GM12878 (cell line): ENCODE measurements around the gene CREB5. TPM values are rescaled to one million over a fixed set of nuclear protein-coding genes. Genes with fewer than 3 reads are reported as not detected.

Source experiments
- ATAC-seq: fragments of 200-7000 bp; cut with Tn5 transposase; 3 replicates; pipeline ENCODE4 v1.9.1; 2020; ENCODE audit warnings: mild to moderate bottlenecking, moderate library complexity
- BruUV-seq: library from RNA; stranded (reverse); fragments of 400-500 nt; replicated peaks from 2 replicates; lab custom pipeline; 2021; lab: Mats Ljungman, UMichigan
- CTCF ChIA-PET: fragments of 300-600 bp; sonication (Branson Sonifier 250); formaldehyde crosslinking; extraction: SDS; loops from one replicate; lab custom pipeline; 2021; ENCODE audit warnings: inconsistent platforms; lab: Yijun Ruan, JAX
- POLR2A ChIA-PET: fragments of 350-600 bp; formaldehyde crosslinking; extraction: SDS; loops from one replicate; lab custom pipeline; 2021; ENCODE audit warnings: inconsistent platforms; lab: Charles Lee
- RAD21 ChIA-PET: fragments of 300-600 bp; sonication (Branson Sonifier 250); formaldehyde crosslinking; loops from one replicate; lab custom pipeline; 2023; ENCODE audit warnings: antibody characterized with exemption; ENCODE audit not compliant: unreplicated experiment; lab: Charles Lee
- SMC1A ChIA-PET: fragments of 300-600 bp; sonication (Branson Sonifier 250); formaldehyde crosslinking; loops from one replicate; lab custom pipeline; 2023; ENCODE audit not compliant: unreplicated experiment, uncharacterized antibody; lab: Charles Lee
- DNase-seq: peaks from one replicate; pipeline ENCODE4 v3.0.0-alpha.2; 2011; ENCODE audit warnings: low read depth, low spot score
- FAIRE-seq: peaks from 3 replicates; lab custom pipeline; 2011; peaks lifted over from hg19 to GRCh38; lab: Jason Lieb, UNC
- H2AFZ ChIP-seq: 2 replicates; pipeline ENCODE4 v1.6.0; 2011; ENCODE audit warnings: low read depth, low read length, control low read depth; ENCODE audit not compliant: control insufficient read depth
- H3K27ac ChIP-seq: 2 replicates; pipeline ENCODE4 v1.5.1; 2011; ENCODE audit warnings: control low read depth; ENCODE audit not compliant: control insufficient read depth, insufficient read depth
- H3K27me3 ChIP-seq, 2 experiments: replicated peaks in 1 of 2; 2 replicates each; pipeline versions ENCODE4 v1.6.0 to v1.6.1; 2011; ENCODE audit warnings: low read length in 1 of 2; ENCODE audit not compliant: control insufficient read depth in 2 of 2, insufficient read depth in 2 of 2
- H3K36me3 ChIP-seq, 2 experiments: 2 replicates each; pipeline ENCODE4 v1.5.1; 2011; ENCODE audit warnings: low read length in 1 of 2; ENCODE audit not compliant: control insufficient read depth in 2 of 2, insufficient read depth in 2 of 2
- H3K4me1 ChIP-seq: 2 replicates; pipeline ENCODE4 v1.6.1; 2011; ENCODE audit warnings: mild to moderate bottlenecking, low read length, moderate library complexity, mixed read lengths; ENCODE audit not compliant: control insufficient read depth, insufficient read depth
- H3K4me2 ChIP-seq: 2 replicates; pipeline ENCODE4 v1.6.0; 2011; ENCODE audit warnings: control low read depth; ENCODE audit not compliant: control insufficient read depth, insufficient read depth
- H3K4me3 ChIP-seq: fragments of 200-600 bp; sonication (generic); 2 replicates; pipeline ENCODE4 v1.5.1; 2016
- H3K79me2 ChIP-seq: 2 replicates; pipeline ENCODE4 v1.6.0; 2011; ENCODE audit warnings: low read length; ENCODE audit not compliant: control insufficient read depth, insufficient read depth
- H3K9ac ChIP-seq: 2 replicates; pipeline ENCODE4 v1.8.0; 2011; ENCODE audit warnings: low read length, control low read depth, mixed read lengths; ENCODE audit not compliant: control insufficient read depth, insufficient read depth
- H3K9me3 ChIP-seq: replicated peaks from 3 replicates; pipeline ENCODE4 v1.5.1; 2011; ENCODE audit warnings: mild to moderate bottlenecking, low read length; ENCODE audit not compliant: control insufficient read depth, insufficient read depth
- H4K20me1 ChIP-seq: 2 replicates; pipeline ENCODE4 v1.6.0; 2011; ENCODE audit not compliant: control insufficient read depth, insufficient read depth
- ATF3 ChIP-seq: IDR thresholded peaks from 2 replicates; pipeline ENCODE4 v1.6.1; 2011; ENCODE audit warnings: low read depth, mild to moderate bottlenecking, low read length, moderate library complexity, borderline replicate concordance; ENCODE audit errors: extremely low read depth
- CHD4 ChIP-seq: fragments of 200-600 bp; sonication (generic); IDR thresholded peaks from 2 replicates; pipeline ENCODE4 v1.6.1; 2016; ENCODE audit warnings: mild to moderate bottlenecking
- EGR1 ChIP-seq, 2 experiments: IDR thresholded peaks; 1 replicate in 1 of 2; 2 replicates in 1 of 2; pipeline ENCODE4 v1.6.1; 2011 to 2012; ENCODE audit warnings: low read depth in 2 of 2, low read length in 2 of 2, borderline replicate concordance in 1 of 2, mild to moderate bottlenecking in 1 of 2, moderate library complexity in 1 of 2
- EP300 ChIP-seq, 2 experiments: fragments of 150-350 bp in 1 of 2; IDR thresholded peaks; 2 replicates each; pipeline ENCODE4 v1.6.1; 2011 to 2012; ENCODE audit warnings: low read depth in 2 of 2, low read length in 2 of 2, borderline replicate concordance in 1 of 2, improper control_type of control experiment in 1 of 2, inconsistent platforms in 1 of 2; ENCODE audit not compliant: control insufficient read depth in 1 of 2
- HDAC6 ChIP-seq: fragments of 200-600 bp; sonication (generic); IDR thresholded peaks from one replicate; pipeline ENCODE4 v1.8.0; 2017; ENCODE audit warnings: antibody characterized with exemption; ENCODE audit not compliant: unreplicated experiment
- IKZF1 ChIP-seq: fragments of 450-650 bp; conservative IDR thresholded peaks from 2 replicates; pipeline ENCODE4 v1.6.1; 2017; ENCODE audit warnings: antibody characterized with exemption, mild to moderate bottlenecking
- MEF2A ChIP-seq: IDR thresholded peaks from 2 replicates; pipeline ENCODE4 v1.6.1; 2011; ENCODE audit warnings: low read depth, mild to moderate bottlenecking, low read length, moderate library complexity; ENCODE audit not compliant: insufficient read depth
- PML ChIP-seq: IDR thresholded peaks from 2 replicates; pipeline ENCODE4 v1.6.1; 2012; ENCODE audit warnings: low read length, inconsistent platforms
- RAD21 ChIP-seq: IDR thresholded peaks from 2 replicates; pipeline ENCODE4 v1.6.1; 2011; ENCODE audit warnings: mild to moderate bottlenecking, low read depth, low read length, moderate library complexity; ENCODE audit not compliant: insufficient read depth
- RAD51 ChIP-seq: fragments of 450-650 bp; IDR thresholded peaks from 2 replicates; pipeline ENCODE4 v1.6.1; 2016; ENCODE audit warnings: moderate library complexity, mild to moderate bottlenecking, inconsistent platforms
- RELB ChIP-seq: fragments of 450-650 bp; IDR thresholded peaks from 2 replicates; pipeline ENCODE4 v1.6.1; 2017; ENCODE audit warnings: low read depth, mild to moderate bottlenecking, moderate library complexity
- SKIL ChIP-seq: fragments of 450-650 bp; IDR thresholded peaks from 2 replicates; pipeline ENCODE4 v1.6.1; 2017; ENCODE audit warnings: mild to moderate bottlenecking, low read depth, inconsistent platforms; ENCODE audit not compliant: poor library complexity, severe bottlenecking
- SPI1 ChIP-seq: IDR thresholded peaks from 2 replicates; pipeline ENCODE4 v1.6.1; 2011; ENCODE audit warnings: low read depth, mild to moderate bottlenecking, low read length, moderate library complexity, borderline replicate concordance; ENCODE audit not compliant: insufficient read depth
- SUZ12 ChIP-seq: fragments of 200-600 bp; sonication (generic); IDR thresholded peaks from one replicate; pipeline ENCODE4 v1.6.1; 2018; ENCODE audit warnings: antibody characterized with exemption, mild to moderate bottlenecking; ENCODE audit not compliant: unreplicated experiment
- ZNF592 ChIP-seq: fragments of 450-650 bp; IDR thresholded peaks from 2 replicates; pipeline ENCODE4 v1.6.1; 2017; ENCODE audit warnings: mild to moderate bottlenecking, moderate library complexity
- WGBS: methylation state at CpG from one replicate; pipeline ENCODE4 v1.1.6; 2016; ENCODE audit warnings: low lambda C conversion rate; ENCODE audit not compliant: insufficient replicate concordance, insufficient coverage; ENCODE audit errors: missing lambda C conversion rate; 5-methylcytosine and 5-hydroxymethylcytosine counted together
- in situ Hi-C: fragments of 300-500 bp; cut with MboI; formaldehyde crosslinking; loops from 9 replicates; pipeline ENCODE4 v1.14.3; 2018; ENCODE audit warnings: mixed read lengths
- intact Hi-C: fragments of 100-400 bp; cut with micrococcal nuclease; formaldehyde crosslinking; loops from one replicate; pipeline ENCODE4 v1.14.2; 2022; ENCODE audit not compliant: unreplicated experiment
- polyA plus RNA-seq, 11 experiments: library from polyadenylated mRNA; depleted of rRNA in 4 of 11; unstranded in 6 of 11; stranded (reverse) in 5 of 11; fragments of >200 nt; fragmentation: Nextera tagmentation in 4 of 11; fragmentation: Illumina TruSeq in 1 of 11; extraction: Ambion mirVana in 4 of 11; extraction: Trizol in 1 of 11; gene quantifications; 1 replicate in 1 of 11; 2 replicates in 10 of 11; pipeline versions ENCODE4 v1.2.1 to v1.2.3, GENCODE V29; 2011 to 2016; ENCODE audit warnings: inconsistent platforms in 2 of 11, missing spikeins in 2 of 11, low read depth in 1 of 11
- total RNA-seq, 4 experiments: library from RNA; depleted of rRNA in 3 of 4; stranded (reverse); fragments of >200 nt in 3 of 4; fragmentation: Illumina TruSeq in 1 of 4; extraction: Trizol in 1 of 4; gene quantifications; 2 replicates each; pipeline versions ENCODE4 v1.2.1 to v1.2.3, GENCODE V29; 2013 to 2021

Gene CREB5
- total and polyA plus RNA-seq, 10 of the 15 experiments (the other 5 are each of a cell fraction or from before 2014, with no cell fraction given), result 12.9 to 74.1 (median 53.0) TPM

- no TSS peak for BruUV-seq
- ATAC-seq (no peak), DNase-seq (no peak), FAIRE-seq (no peak)
- no peaks in the 10 kb centered on the region for H3K79me2 ChIP-seq
- no peaks in the 10 kb centered on the region for H3K4me1 ChIP-seq
- intact Hi-C loops, result no loop called here
- 20% methylated on average over 2 of the region's 2 CpGs for WGBS
- in situ Hi-C loops, result no loop called here
- no peak overlapping the region for H3K4me3 ChIP-seq
- no peaks in the 10 kb centered on the region for H4K20me1 ChIP-seq
- ChIA-PET RAD21 (interaction anchor here (0.6 to 1.4 kb wide), 2 partner anchors 58 to 216 kb away, joined by 3 read pairs; no protein-coding TSS in a partner anchor), SMC1A (interaction anchor here (0.6 to 2.4 kb wide), 4 partner anchors 13 to 341 kb away, joined by 3 to 6 read pairs (median 3); no protein-coding TSS in a partner anchor), CTCF (interaction anchor here (0.8 to 1.1 kb wide), 2 partner anchors 10 to 11 kb away, joined by 3 read pairs; no protein-coding TSS in a partner anchor), POLR2A (interaction anchor here (0.5 to 1.4 kb wide), 2 partner anchors 10 to 24 kb away, joined by 3 read pairs; no protein-coding TSS in a partner anchor)
- no peak overlapping the region for H3K9ac ChIP-seq
- H2AFZ ChIP-seq, result no peak overlapping the region
- H3K4me2 ChIP-seq, result no peak overlapping the region
- H3K27me3 ChIP-seq, result no peaks in the 10 kb centered on the region
- no peaks in the 10 kb centered on the region for H3K9me3 ChIP-seq
- H3K36me3 ChIP-seq, result no peaks in the 10 kb centered on the region; a peak in 2 of 4 replicates
- H3K27ac ChIP-seq, result no peak overlapping the region
- TF ChIP-seq ATF3, result no peak
- TF ChIP-seq RAD51, result no peak
- TF ChIP-seq CHD4, result no peak
- TF ChIP-seq SPI1, result no peak
- TF ChIP-seq SUZ12, result no peak
- TF ChIP-seq MEF2A, result no peak
- TF ChIP-seq ZNF592, result no peak
- TF ChIP-seq IKZF1, result no peak
- no peak for TF ChIP-seq SKIL
- TF ChIP-seq EP300 (IDR thresholded peaks at IDR 0.05; ENCODE audit: borderline replicate concordance in 1 of 2, control insufficient read depth in 1 of 2, low read depth in 2 of 2, low read length in 2 of 2), result no peak
- no peak for TF ChIP-seq EGR1 (IDR thresholded peaks at IDR 0.05; ENCODE audit: borderline replicate concordance in 1 of 2, low read depth in 2 of 2, low read length in 2 of 2)
- no peak for TF ChIP-seq RAD21
- no peak for TF ChIP-seq PML
- no peak for TF ChIP-seq HDAC6
- no peak for TF ChIP-seq RELB
These were observed 320.7 kb downstream of the CREB5 start for GRCh38 chr7:28733035-28733434.
